ENCODE measurements around the gene VAV3. TPM values are rescaled to one million over a fixed set of nuclear protein-coding genes. Genes with fewer than 3 reads are reported as not detected.

Gene VAV3
- total RNA-seq, 1 donor from 2014 or later: 25.8 TPM

DNA sequence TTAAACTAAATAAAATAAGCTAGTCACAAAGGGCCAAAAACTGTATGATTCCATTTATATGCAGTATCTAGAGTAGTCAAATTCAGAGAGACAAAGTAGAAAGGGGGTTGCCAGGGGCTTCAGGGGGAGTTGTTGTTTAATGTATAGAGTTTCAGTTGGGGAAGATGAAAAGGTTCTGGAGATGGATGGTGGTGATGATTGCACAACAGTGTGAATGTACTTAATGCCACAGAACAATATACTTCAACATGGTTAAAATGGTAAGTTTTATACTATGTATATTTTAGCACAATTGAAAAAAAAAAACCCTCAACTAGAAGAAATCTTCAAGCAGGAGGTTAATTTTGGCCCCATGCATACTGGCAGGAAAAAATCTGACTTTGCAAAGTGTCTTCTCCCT is 24.3 kb downstream of the VAV3 start:
- no peaks in the 10 kb centered on the region for H3K36me3 Mint-ChIP-seq (ENCODE audit: unreplicated experiment)
- H3K9me3 Mint-ChIP-seq (ENCODE audit: unreplicated experiment): no peaks in the 10 kb centered on the region
- peaks cover 2% of the 10 kb centered on the region for H3K27me3 Mint-ChIP-seq (ENCODE audit: unreplicated experiment)
- H3K27ac Mint-ChIP-seq (ENCODE audit: unreplicated experiment): no peak overlapping the region
- DNase-seq: no peak
- H3K4me3 Mint-ChIP-seq (ENCODE audit: unreplicated experiment): no peak overlapping the region
- TF ChIP-seq, protein P1, sequence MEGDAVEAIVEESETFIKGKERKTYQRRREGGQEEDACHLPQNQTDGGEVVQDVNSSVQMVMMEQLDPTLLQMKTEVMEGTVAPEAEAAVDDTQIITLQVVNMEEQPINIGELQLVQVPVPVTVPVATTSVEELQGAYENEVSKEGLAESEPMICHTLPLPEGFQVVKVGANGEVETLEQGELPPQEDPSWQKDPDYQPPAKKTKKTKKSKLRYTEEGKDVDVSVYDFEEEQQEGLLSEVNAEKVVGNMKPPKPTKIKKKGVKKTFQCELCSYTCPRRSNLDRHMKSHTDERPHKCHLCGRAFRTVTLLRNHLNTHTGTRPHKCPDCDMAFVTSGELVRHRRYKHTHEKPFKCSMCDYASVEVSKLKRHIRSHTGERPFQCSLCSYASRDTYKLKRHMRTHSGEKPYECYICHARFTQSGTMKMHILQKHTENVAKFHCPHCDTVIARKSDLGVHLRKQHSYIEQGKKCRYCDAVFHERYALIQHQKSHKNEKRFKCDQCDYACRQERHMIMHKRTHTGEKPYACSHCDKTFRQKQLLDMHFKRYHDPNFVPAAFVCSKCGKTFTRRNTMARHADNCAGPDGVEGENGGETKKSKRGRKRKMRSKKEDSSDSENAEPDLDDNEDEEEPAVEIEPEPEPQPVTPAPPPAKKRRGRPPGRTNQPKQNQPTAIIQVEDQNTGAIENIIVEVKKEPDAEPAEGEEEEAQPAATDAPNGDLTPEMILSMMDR (IDR thresholded peaks at IDR 0.05; ENCODE audit: partially characterized antibody, unreplicated experiment): no peak
- peaks cover 7% of the 10 kb centered on the region for H3K4me1 Mint-ChIP-seq (ENCODE audit: low read depth, unreplicated experiment)

DNA sequence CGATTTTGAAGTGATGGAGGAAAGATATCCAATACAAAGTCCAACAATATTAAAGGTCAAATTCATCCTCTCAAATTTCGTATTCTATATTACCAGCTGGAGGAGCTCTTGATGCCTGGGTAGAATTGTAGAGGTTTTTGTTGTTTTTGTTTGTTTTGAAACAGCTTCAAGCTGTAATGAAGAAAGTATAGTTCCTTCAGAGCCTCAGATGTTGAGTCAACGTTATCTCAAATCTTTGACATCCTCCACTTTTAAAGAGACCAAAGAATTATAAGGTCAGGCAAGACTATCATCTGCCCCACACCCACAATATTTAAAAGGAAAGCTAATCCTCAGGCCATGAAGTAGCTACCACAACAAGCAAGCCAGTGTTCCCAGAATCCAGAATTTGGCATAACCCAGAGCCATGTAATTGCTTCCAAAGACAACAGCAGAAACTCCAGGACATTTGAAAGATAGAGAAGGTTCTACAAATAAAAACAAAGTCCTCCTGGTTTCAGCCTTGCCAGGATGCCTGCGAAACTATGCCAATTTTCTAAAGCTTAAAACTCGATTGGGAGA is 24.9 kb downstream of the VAV3 start:
- no peak overlapping the region for H3K27ac Mint-ChIP-seq (ENCODE audit: unreplicated experiment)
- TF ChIP-seq, protein P1 (IDR thresholded peaks at IDR 0.05; ENCODE audit: partially characterized antibody, unreplicated experiment): no peak

DNA sequence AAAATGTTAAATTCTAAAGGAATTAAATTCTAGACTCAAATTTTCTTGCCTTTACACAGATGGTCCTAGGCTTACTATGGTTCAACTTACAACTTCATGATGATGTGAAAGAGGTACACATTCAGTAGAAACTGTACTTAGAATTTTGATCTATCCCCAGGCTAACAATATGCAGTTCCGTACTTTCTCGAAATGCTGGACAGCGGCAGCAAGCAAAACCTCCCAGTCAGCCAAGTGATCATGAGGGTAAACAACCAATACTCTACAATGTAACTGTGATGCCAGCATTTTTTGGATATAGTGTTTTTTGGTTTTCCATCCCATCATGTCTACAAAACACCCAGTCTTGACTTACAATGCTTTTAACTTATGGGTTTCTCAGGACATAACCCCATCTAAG is 25.7 kb downstream of the VAV3 start:
- no peak for DNase-seq
- TF ChIP-seq, protein P1 (IDR thresholded peaks at IDR 0.05; ENCODE audit: partially characterized antibody, unreplicated experiment): no peak
- H3K36me3 Mint-ChIP-seq (ENCODE audit: unreplicated experiment): no peaks in the 10 kb centered on the region
- no peak overlapping the region for H3K27ac Mint-ChIP-seq (ENCODE audit: unreplicated experiment)
- H3K9me3 Mint-ChIP-seq (ENCODE audit: unreplicated experiment): no peaks in the 10 kb centered on the region
- no peak overlapping the region for H3K4me3 Mint-ChIP-seq (ENCODE audit: unreplicated experiment)
- peaks cover 2% of the 10 kb centered on the region for H3K27me3 Mint-ChIP-seq (ENCODE audit: unreplicated experiment)
- H3K4me1 Mint-ChIP-seq (ENCODE audit: low read depth, unreplicated experiment): peaks cover 7% of the 10 kb centered on the region

More for the DNA sequence above, 24.9 kb downstream of the VAV3 start:
- H3K4me3 Mint-ChIP-seq (ENCODE audit: unreplicated experiment): no peak overlapping the region
- DNase-seq: no peak
- peaks cover 2% of the 10 kb centered on the region for H3K27me3 Mint-ChIP-seq (ENCODE audit: unreplicated experiment)
- H3K36me3 Mint-ChIP-seq (ENCODE audit: unreplicated experiment): no peaks in the 10 kb centered on the region
- H3K4me1 Mint-ChIP-seq (ENCODE audit: low read depth, unreplicated experiment): peaks cover 7% of the 10 kb centered on the region
- no peaks in the 10 kb centered on the region for H3K9me3 Mint-ChIP-seq (ENCODE audit: unreplicated experiment)

DNA sequence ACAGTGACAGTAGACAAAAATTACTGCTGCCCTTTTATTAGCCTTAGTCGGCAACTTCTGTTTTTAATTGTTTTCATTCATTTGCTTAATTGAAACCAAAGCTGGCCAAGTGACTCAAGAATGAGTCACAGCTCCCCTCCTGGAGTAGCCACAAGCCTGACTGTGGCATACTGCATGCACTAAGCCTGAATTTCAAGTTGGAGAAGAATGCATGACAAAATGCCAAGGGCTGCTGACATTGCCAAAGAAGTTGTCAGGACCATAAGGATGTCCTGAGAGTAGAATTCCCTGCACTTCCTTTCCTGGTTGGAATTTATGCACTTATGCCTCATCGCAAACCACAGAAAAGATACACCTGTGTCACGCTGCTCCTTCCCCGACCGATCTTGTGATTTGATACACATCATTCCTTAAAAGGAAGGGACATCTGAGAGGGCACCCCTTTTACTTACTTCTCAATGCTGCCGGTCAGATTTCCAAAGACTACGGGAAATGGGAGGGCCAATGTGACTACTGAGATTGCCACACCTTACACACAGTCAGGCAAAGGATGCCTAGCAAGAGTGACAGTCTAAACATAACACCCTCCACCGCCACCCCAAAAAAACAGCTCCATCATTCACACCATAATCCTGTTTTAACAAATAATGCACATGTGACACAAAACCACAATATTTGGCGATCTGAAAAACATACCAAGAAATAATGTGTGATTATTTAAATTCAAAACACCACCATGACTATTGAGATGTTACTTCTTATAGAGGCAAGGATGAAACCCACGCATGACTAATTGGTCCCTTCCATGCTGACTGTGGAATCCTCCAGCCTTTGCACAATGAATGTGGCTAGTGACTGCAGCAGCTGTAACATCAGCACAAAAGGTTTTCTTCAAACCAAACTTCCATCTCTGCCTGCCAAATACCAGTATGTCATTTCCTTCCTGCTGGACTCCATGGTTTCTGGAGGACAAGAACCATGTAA is 28.2 kb downstream of the VAV3 start:
- TF ChIP-seq, protein P1 (IDR thresholded peaks at IDR 0.05; ENCODE audit: partially characterized antibody, unreplicated experiment): no peak
- DNase-seq: no peak
- H3K27ac Mint-ChIP-seq (ENCODE audit: unreplicated experiment): no peak overlapping the region
- H3K4me3 Mint-ChIP-seq (ENCODE audit: unreplicated experiment): no peak overlapping the region
- H3K27me3 Mint-ChIP-seq (ENCODE audit: unreplicated experiment): no peaks in the 10 kb centered on the region
- peaks cover 5% of the 10 kb centered on the region for H3K4me1 Mint-ChIP-seq (ENCODE audit: low read depth, unreplicated experiment)
- no peaks in the 10 kb centered on the region for H3K36me3 Mint-ChIP-seq (ENCODE audit: unreplicated experiment)
- H3K9me3 Mint-ChIP-seq (ENCODE audit: unreplicated experiment): no peaks in the 10 kb centered on the region
